ENCODE results near the gene ARMC9.

Gene ARMC9

GRCh38 chr2:231308219-231308618 is 109.8 kb downstream of the ARMC9 start:
- Histone ChIP-seq H2AFZ (ENCODE audit: low read depth) (no peak overlapping the region), H3K4me2 (no peak overlapping the region), H3K4me3 (IDR thresholded peaks at IDR 0.05; ENCODE audit: insufficient read depth, low read depth, low read length) (no peak overlapping the region), H3K27ac (no peak overlapping the region), H3K4me1 (ENCODE audit: low read depth, poor library complexity, severe bottlenecking) (no peaks in the 10 kb centered on the region), H4K20me1 (ENCODE audit: insufficient read depth) (no peaks in the 10 kb centered on the region), H3K79me2 (ENCODE audit: insufficient read depth, low read depth) (no peaks in the 10 kb centered on the region), H3K27me3 (ENCODE audit: insufficient read depth, low read depth) (no peaks in the 10 kb centered on the region), H3K9ac (no peak overlapping the region), H3K36me3 (ENCODE audit: insufficient read depth) (no peaks in the 10 kb centered on the region)
- TF ChIP-seq, protein P1, sequence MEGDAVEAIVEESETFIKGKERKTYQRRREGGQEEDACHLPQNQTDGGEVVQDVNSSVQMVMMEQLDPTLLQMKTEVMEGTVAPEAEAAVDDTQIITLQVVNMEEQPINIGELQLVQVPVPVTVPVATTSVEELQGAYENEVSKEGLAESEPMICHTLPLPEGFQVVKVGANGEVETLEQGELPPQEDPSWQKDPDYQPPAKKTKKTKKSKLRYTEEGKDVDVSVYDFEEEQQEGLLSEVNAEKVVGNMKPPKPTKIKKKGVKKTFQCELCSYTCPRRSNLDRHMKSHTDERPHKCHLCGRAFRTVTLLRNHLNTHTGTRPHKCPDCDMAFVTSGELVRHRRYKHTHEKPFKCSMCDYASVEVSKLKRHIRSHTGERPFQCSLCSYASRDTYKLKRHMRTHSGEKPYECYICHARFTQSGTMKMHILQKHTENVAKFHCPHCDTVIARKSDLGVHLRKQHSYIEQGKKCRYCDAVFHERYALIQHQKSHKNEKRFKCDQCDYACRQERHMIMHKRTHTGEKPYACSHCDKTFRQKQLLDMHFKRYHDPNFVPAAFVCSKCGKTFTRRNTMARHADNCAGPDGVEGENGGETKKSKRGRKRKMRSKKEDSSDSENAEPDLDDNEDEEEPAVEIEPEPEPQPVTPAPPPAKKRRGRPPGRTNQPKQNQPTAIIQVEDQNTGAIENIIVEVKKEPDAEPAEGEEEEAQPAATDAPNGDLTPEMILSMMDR (conservative IDR thresholded peaks at IDR 0.05; ENCODE audit: low read depth, low read length): no peak

GRCh38 chr2:231308631-231309428 is 110.4 kb downstream of the ARMC9 start:
- no peak overlapping the region for H3K27ac ChIP-seq
- no peaks in the 10 kb centered on the region for H3K79me2 ChIP-seq (ENCODE audit: insufficient read depth, low read depth)
- no peak overlapping the region for H2AFZ ChIP-seq (ENCODE audit: low read depth)
- H3K36me3 ChIP-seq (ENCODE audit: insufficient read depth): no peaks in the 10 kb centered on the region
- TF ChIP-seq, protein P1 (conservative IDR thresholded peaks at IDR 0.05; ENCODE audit: low read depth, low read length): no peak
- no peak overlapping the region for H3K9ac ChIP-seq
- H3K4me1 ChIP-seq (ENCODE audit: low read depth, poor library complexity, severe bottlenecking): no peaks in the 10 kb centered on the region
- no peak overlapping the region for H3K4me2 ChIP-seq
- H4K20me1 ChIP-seq (ENCODE audit: insufficient read depth): no peaks in the 10 kb centered on the region
- no peak overlapping the region for H3K4me3 ChIP-seq (IDR thresholded peaks at IDR 0.05; ENCODE audit: insufficient read depth, low read depth, low read length)
- no peaks in the 10 kb centered on the region for H3K27me3 ChIP-seq (ENCODE audit: insufficient read depth, low read depth)

- no peaks in the 10 kb centered on the region for H3K36me3 ChIP-seq (ENCODE audit: insufficient read depth)
- no peaks in the 10 kb centered on the region for H3K4me1 ChIP-seq (ENCODE audit: low read depth, poor library complexity, severe bottlenecking)
These were observed 113.6 kb downstream of the ARMC9 start for GRCh38 chr2:231312066-231312465.

GRCh38 chr2:231315896-231316295 is 117.5 kb downstream of the ARMC9 start:
- no peaks in the 10 kb centered on the region for H4K20me1 ChIP-seq (ENCODE audit: insufficient read depth)
- no peak overlapping the region for H2AFZ ChIP-seq (ENCODE audit: low read depth)
- H3K27me3 ChIP-seq (ENCODE audit: insufficient read depth, low read depth): no peaks in the 10 kb centered on the region
- no peaks in the 10 kb centered on the region for H3K79me2 ChIP-seq (ENCODE audit: insufficient read depth, low read depth)
- no peak overlapping the region for H3K9ac ChIP-seq
- H3K27ac ChIP-seq: no peak overlapping the region
- no peaks in the 10 kb centered on the region for H3K36me3 ChIP-seq (ENCODE audit: insufficient read depth)
- no peak overlapping the region for H3K4me3 ChIP-seq (IDR thresholded peaks at IDR 0.05; ENCODE audit: insufficient read depth, low read depth, low read length)
- no peaks in the 10 kb centered on the region for H3K4me1 ChIP-seq (ENCODE audit: low read depth, poor library complexity, severe bottlenecking)
- no peak overlapping the region for H3K4me2 ChIP-seq
- TF ChIP-seq, protein P1 (conservative IDR thresholded peaks at IDR 0.05; ENCODE audit: low read depth, low read length): no peak

More at GRCh38 chr2:231312066-231312465, 113.6 kb downstream of the ARMC9 start:
- no peak overlapping the region for H3K4me2 ChIP-seq
- no peaks in the 10 kb centered on the region for H3K27me3 ChIP-seq (ENCODE audit: insufficient read depth, low read depth)
- H3K4me3 ChIP-seq (IDR thresholded peaks at IDR 0.05; ENCODE audit: insufficient read depth, low read depth, low read length): no peak overlapping the region
- H3K27ac ChIP-seq: no peak overlapping the region
- H3K79me2 ChIP-seq (ENCODE audit: insufficient read depth, low read depth): no peaks in the 10 kb centered on the region
- no peak overlapping the region for H2AFZ ChIP-seq (ENCODE audit: low read depth)
- TF ChIP-seq, protein P1 (conservative IDR thresholded peaks at IDR 0.05; ENCODE audit: low read depth, low read length): no peak
- H3K9ac ChIP-seq: no peak overlapping the region
- no peaks in the 10 kb centered on the region for H4K20me1 ChIP-seq (ENCODE audit: insufficient read depth)
